H1 (cell line): ENCODE results near the gene BCL2L11. TPM values are rescaled to one million over a fixed set of nuclear protein-coding genes. Genes with fewer than 3 reads are reported as not detected.

Experiments
- CTCF ChIA-PET: fragments of 300-600 bp; sonication (Branson Sonifier 250); formaldehyde crosslinking; loops from one replicate; lab custom pipeline; 2021; ENCODE audit not compliant: partially characterized antibody; lab: Charles Lee
- POLR2A ChIA-PET: fragments of 300-600 bp; sonication (Branson Sonifier 250); formaldehyde crosslinking; loops from one replicate; lab custom pipeline; 2021; ENCODE audit warnings: inconsistent platforms; ENCODE audit not compliant: partially characterized antibody; lab: Charles Lee
- DNase-seq, 2 experiments: peaks; one replicate each; pipeline versions ENCODE4 v3.0.0 to v3.0.0-alpha.2; 2010 to 2022; ENCODE audit warnings: low spot score in 2 of 2, low read depth in 1 of 2, mixed read lengths in 1 of 2
- FAIRE-seq: peaks from 2 replicates; lab custom pipeline; 2011; peaks lifted over from hg19 to GRCh38; lab: Jason Lieb, UNC
- H2AFZ ChIP-seq: 2 replicates; pipeline ENCODE4 v1.8.1; 2012; ENCODE audit warnings: low read length, inconsistent platforms
- H2AK5ac ChIP-seq: 2 replicates; pipeline ENCODE4 v1.6.1; 2013; ENCODE audit warnings: low read depth, low read length
- H2BK120ac ChIP-seq: replicated peaks from 2 replicates; pipeline ENCODE3; 2013; ENCODE audit warnings: low read depth, low read length, inconsistent platforms
- H2BK12ac ChIP-seq: 2 replicates; pipeline ENCODE4 v1.6.1; 2013; ENCODE audit warnings: low read depth, low read length
- H2BK15ac ChIP-seq: 2 replicates; pipeline ENCODE4 v1.6.1; 2013; ENCODE audit warnings: low read length
- H2BK20ac ChIP-seq: 2 replicates; pipeline ENCODE4 v1.6.1; 2013; ENCODE audit warnings: low read length
- H2BK5ac ChIP-seq: 2 replicates; pipeline ENCODE4 v1.6.1; 2013; ENCODE audit warnings: low read depth, low read length
- H3K14ac ChIP-seq: 2 replicates; pipeline ENCODE4 v1.6.1; 2013; ENCODE audit warnings: inconsistent platforms; ENCODE audit not compliant: insufficient read length
- H3K18ac ChIP-seq: 2 replicates; pipeline ENCODE4 v1.6.1; 2013; ENCODE audit warnings: low read length; ENCODE audit errors: extremely low read depth
- H3K23ac ChIP-seq: 2 replicates; pipeline ENCODE4 v1.6.1; 2013; ENCODE audit warnings: inconsistent platforms; ENCODE audit not compliant: insufficient read length
- H3K23me2 ChIP-seq: 2 replicates; pipeline ENCODE4 v1.6.1; 2013; ENCODE audit warnings: low read depth, low read length
- H3K27ac ChIP-seq: 2 replicates; pipeline ENCODE4 v1.6.1; 2011; ENCODE audit warnings: low read depth, low read length, inconsistent platforms
- H3K27me3 ChIP-seq, 4 experiments: replicated peaks in 1 of 4; 1 replicate in 1 of 4; 2 replicates in 3 of 4; pipeline versions ENCODE4 v1.6.1 to v1.8.1; 2011 to 2013; ENCODE audit warnings: low read length in 3 of 4, mild to moderate bottlenecking in 3 of 4, inconsistent platforms in 2 of 4, mixed read lengths in 2 of 4, moderate library complexity in 1 of 4; ENCODE audit not compliant: control insufficient read depth in 3 of 4, insufficient read depth in 3 of 4; ENCODE audit errors: extremely low read depth in 1 of 4
- H3K36me3 ChIP-seq, 4 experiments: 2 replicates each; pipeline versions ENCODE4 v1.6.1 to v1.8.1; 2011 to 2013; ENCODE audit warnings: mild to moderate bottlenecking in 4 of 4, low read length in 3 of 4, moderate library complexity in 2 of 4, control low read depth in 1 of 4, inconsistent platforms in 1 of 4; ENCODE audit not compliant: insufficient read depth in 4 of 4, control insufficient read depth in 2 of 4
- H3K4ac ChIP-seq: replicated peaks from 2 replicates; pipeline ENCODE3; 2013; ENCODE audit warnings: low read length, low read depth, mixed read lengths, inconsistent platforms; ENCODE audit not compliant: insufficient read length
- H3K4me1 ChIP-seq, 4 experiments: replicated peaks in 1 of 4; 1 replicate in 1 of 4; 2 replicates in 3 of 4; pipeline versions ENCODE4 v1.6.1 to v1.8.1; 2011 to 2013; ENCODE audit warnings: low read length in 3 of 4, inconsistent platforms in 2 of 4, mixed read lengths in 1 of 4; ENCODE audit not compliant: insufficient read depth in 4 of 4, control insufficient read depth in 3 of 4
- H3K4me2 ChIP-seq, 2 experiments: 2 replicates each; pipeline versions ENCODE4 v1.6.1 to v1.8.1; 2011 to 2013; ENCODE audit warnings: low read depth in 2 of 2, low read length in 2 of 2, control low read depth in 1 of 2, inconsistent platforms in 1 of 2, mild to moderate bottlenecking in 1 of 2; ENCODE audit not compliant: insufficient read depth in 1 of 2
- H3K4me3 ChIP-seq, 4 experiments: fragments of 200-600, 300-600 bp in 1 of 4; sonication (generic), shearing (Covaris generic), sonication (Bioruptor Twin) in 1 of 4; 2 replicates each; pipeline versions ENCODE4 v1.5.1 to v1.8.1; 2011 to 2016; ENCODE audit warnings: low read length in 4 of 4, low read depth in 3 of 4, control low read depth in 2 of 4, inconsistent platforms in 2 of 4, mild to moderate bottlenecking in 2 of 4, mixed read lengths in 1 of 4, moderate library complexity in 1 of 4; ENCODE audit not compliant: insufficient read depth in 2 of 4; ENCODE audit errors: extremely low read depth in 1 of 4
- H3K56ac ChIP-seq: replicated peaks from 2 replicates; pipeline ENCODE3; 2013; ENCODE audit warnings: low read depth, mild to moderate bottlenecking, mixed read lengths, low read length, inconsistent platforms; ENCODE audit not compliant: insufficient read length
- H3K79me1 ChIP-seq: 2 replicates; pipeline ENCODE4 v1.6.1; 2013; ENCODE audit warnings: low read depth, low read length, control low read depth
- H3K79me2 ChIP-seq, 2 experiments: 2 replicates each; pipeline versions ENCODE4 v1.6.1 to v1.8.1; 2012 to 2013; ENCODE audit warnings: low read length in 2 of 2, mild to moderate bottlenecking in 2 of 2, inconsistent platforms in 1 of 2; ENCODE audit not compliant: insufficient read depth in 2 of 2, control insufficient read depth in 1 of 2
- H3K9ac ChIP-seq, 4 experiments: replicated peaks in 1 of 4; 1 replicate in 1 of 4; 2 replicates in 3 of 4; pipeline versions ENCODE4 v1.6.1 to v1.8.1; 2011 to 2013; ENCODE audit warnings: low read depth in 3 of 4, low read length in 3 of 4, control low read depth in 2 of 4, mild to moderate bottlenecking in 2 of 4, moderate library complexity in 2 of 4, inconsistent platforms in 1 of 4; ENCODE audit errors: extremely low read depth in 1 of 4
- H3K9me3 ChIP-seq, 2 experiments: 2 replicates each; pipeline versions ENCODE4 v1.6.1 to v1.8.1; 2012 to 2013; ENCODE audit warnings: mild to moderate bottlenecking in 2 of 2, moderate library complexity in 2 of 2, control low read depth in 1 of 2, inconsistent platforms in 1 of 2, low read depth in 1 of 2, low read length in 1 of 2, mixed read lengths in 1 of 2; ENCODE audit not compliant: insufficient read depth in 2 of 2
- H4K20me1 ChIP-seq, 2 experiments: replicated peaks in 1 of 2; 2 replicates each; pipeline versions ENCODE3 to v1.8.1; 2011 to 2013; ENCODE audit warnings: inconsistent platforms in 2 of 2, low read length in 2 of 2, mild to moderate bottlenecking in 1 of 2; ENCODE audit not compliant: insufficient read depth in 2 of 2, control insufficient read depth in 1 of 2
- H4K5ac ChIP-seq: 2 replicates; pipeline ENCODE4 v1.6.1; 2013; ENCODE audit warnings: low read length, low read depth, mixed read lengths, inconsistent platforms; ENCODE audit not compliant: insufficient read length
- H4K8ac ChIP-seq: 2 replicates; pipeline ENCODE4 v1.8.0; 2013; ENCODE audit warnings: mild to moderate bottlenecking, moderate library complexity, low read length, inconsistent platforms; ENCODE audit not compliant: insufficient read depth; ENCODE audit errors: extremely low read depth
- H4K91ac ChIP-seq: replicated peaks from 2 replicates; pipeline ENCODE3; 2013; ENCODE audit warnings: low read length, mixed read lengths, inconsistent platforms; ENCODE audit not compliant: insufficient read length
- NRF1 ChIP-seq: IDR thresholded peaks from 2 replicates; pipeline ENCODE4 v1.6.1; 2011; ENCODE audit warnings: mild to moderate bottlenecking, low read depth, low read length, improper control_type of control experiment
- RXRA ChIP-seq: IDR thresholded peaks from 2 replicates; pipeline ENCODE4 v1.6.1; 2011; ENCODE audit warnings: low read depth, mild to moderate bottlenecking, low read length, moderate library complexity; ENCODE audit not compliant: insufficient read depth
- WGBS, 2 experiments: shearing (Covaris generic) in 1 of 2; methylation state at CpG; one replicate each; pipeline versions ENCODE4 v1.1.6 to v1.1.7; 2013 to 2015; ENCODE audit warnings: low lambda C conversion rate in 2 of 2, mixed read lengths in 2 of 2, inconsistent platforms in 1 of 2, low coverage in 1 of 2, missing lambda C conversion rate in 1 of 2; ENCODE audit not compliant: insufficient replicate concordance in 2 of 2, insufficient coverage in 1 of 2, insufficient read length in 1 of 2; ENCODE audit errors: extremely low coverage in 1 of 2, missing lambda C conversion rate in 1 of 2; 5-methylcytosine and 5-hydroxymethylcytosine counted together
- polyA plus RNA-seq, 7 experiments: library from polyadenylated mRNA; depleted of rRNA in 3 of 7; stranded (reverse) in 5 of 7; unstranded in 2 of 7; fragments of >200 nt in 5 of 7; fragments of 200-250 nt in 2 of 7; gene quantifications; 1 replicate in 5 of 7; 2 replicates in 1 of 7; 4 replicates in 1 of 7; pipeline versions ENCODE4 v1.2.1 to v1.2.3, GENCODE V29; 2011 to 2013; ENCODE audit warnings: missing spikeins in 2 of 7, mixed read lengths in 2 of 7
- total RNA-seq: library from RNA; stranded (reverse); fragmentation: NEBNext Ultra II Directional; extraction: Animal tissue kit (Norgen Biotek cat#: 25700); gene quantifications from 2 replicates; pipeline ENCODE4 v1.2.1, GENCODE V29; 2021

BCL2L11 gene
- total and polyA plus RNA-seq, 2 of the 8 experiments (the other 6 are each of a cell fraction or from before 2014, with no cell fraction given), result 7.5 to 22.9 TPM

DNA sequence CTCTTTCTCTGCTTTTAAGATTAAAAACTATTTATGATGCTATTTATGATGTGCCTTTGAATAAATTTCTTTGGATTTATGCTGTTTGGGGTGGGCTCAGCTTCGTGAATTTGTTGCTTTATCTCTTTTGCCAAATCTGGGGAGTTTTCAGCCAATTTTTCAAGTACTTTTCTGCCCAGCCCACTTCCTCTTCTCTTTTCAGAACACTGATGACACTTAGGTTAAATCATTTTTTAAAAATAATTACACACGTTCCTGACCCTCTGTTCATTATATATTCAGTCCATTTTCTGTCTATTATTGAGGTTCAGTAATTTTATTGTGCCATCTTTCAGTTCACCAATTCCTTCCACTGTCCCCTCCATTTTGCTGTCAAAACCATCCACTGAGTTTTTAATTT is 14.8 kb upstream of the BCL2L11 start:
- TF ChIP-seq NRF1 (no peak), RXRA (no peak)

More for the DNA sequence above, 14.8 kb upstream of the BCL2L11 start:
- FAIRE-seq (no peak), DNase-seq (no peak)
- Histone ChIP-seq H3K56ac (no peak overlapping the region), H3K9ac (no peak overlapping the region), H4K8ac (no peak overlapping the region), H3K14ac (no peak overlapping the region), H2BK5ac (no peak overlapping the region), H3K4ac (no peak overlapping the region), H2BK12ac (no peak overlapping the region), H4K91ac (no peak overlapping the region), H2BK120ac (no peak overlapping the region), H2BK20ac (no peak overlapping the region), H2BK15ac (no peak overlapping the region), H3K79me2 (no peaks in the 10 kb centered on the region), H3K27ac (no peak overlapping the region), H3K36me3 (no peaks in the 10 kb centered on the region), H3K4me1 (no peaks in the 10 kb centered on the region), H4K5ac (no peak overlapping the region), H3K4me3 (no peak overlapping the region), H2AFZ (no peak overlapping the region), H3K79me1 (no peaks in the 10 kb centered on the region), H3K23me2 (no peaks in the 10 kb centered on the region), H2AK5ac (no peak overlapping the region), H4K20me1 (no peaks in the 10 kb centered on the region), H3K27me3 (no peaks in the 10 kb centered on the region), H3K23ac (no peak overlapping the region), H3K9me3 (no peaks in the 10 kb centered on the region), H3K18ac (no peak overlapping the region), H3K4me2 (no peak overlapping the region)
- WGBS, 2 experiments, result 73% methylated on average over 2 of the region's 2 CpGs; no CpG with 5 or more reads in 1 of the 2 experiments
- ChIA-PET POLR2A (no interaction called here), CTCF (no interaction called here)
